Subcutaneous adipose tissue (tissue), 4 donors: ENCODE data around the gene RAG2. TPM values are rescaled to one million over a fixed set of nuclear protein-coding genes. Genes with fewer than 3 reads are reported as not detected.

Source experiments
- total RNA-seq, 4 donors: library from RNA; depleted of rRNA; stranded (reverse); fragments of >200 nt; gene quantifications; one replicate each; pipeline ENCODE4 v1.1.0, GENCODE V29; 2016
- TF ChIP-seq, protein P1 (sequence below): fragments of 450-650 bp; IDR thresholded peaks from one replicate; pipeline ENCODE4 v1.5.1; 2016; ENCODE audit warnings: low read depth, mild to moderate bottlenecking, control low read depth, antibody characterized with exemption, moderate library complexity

RAG2 gene
- total RNA-seq, 4 donors from 2014 or later = not detected

- TF ChIP-seq, protein P1, sequence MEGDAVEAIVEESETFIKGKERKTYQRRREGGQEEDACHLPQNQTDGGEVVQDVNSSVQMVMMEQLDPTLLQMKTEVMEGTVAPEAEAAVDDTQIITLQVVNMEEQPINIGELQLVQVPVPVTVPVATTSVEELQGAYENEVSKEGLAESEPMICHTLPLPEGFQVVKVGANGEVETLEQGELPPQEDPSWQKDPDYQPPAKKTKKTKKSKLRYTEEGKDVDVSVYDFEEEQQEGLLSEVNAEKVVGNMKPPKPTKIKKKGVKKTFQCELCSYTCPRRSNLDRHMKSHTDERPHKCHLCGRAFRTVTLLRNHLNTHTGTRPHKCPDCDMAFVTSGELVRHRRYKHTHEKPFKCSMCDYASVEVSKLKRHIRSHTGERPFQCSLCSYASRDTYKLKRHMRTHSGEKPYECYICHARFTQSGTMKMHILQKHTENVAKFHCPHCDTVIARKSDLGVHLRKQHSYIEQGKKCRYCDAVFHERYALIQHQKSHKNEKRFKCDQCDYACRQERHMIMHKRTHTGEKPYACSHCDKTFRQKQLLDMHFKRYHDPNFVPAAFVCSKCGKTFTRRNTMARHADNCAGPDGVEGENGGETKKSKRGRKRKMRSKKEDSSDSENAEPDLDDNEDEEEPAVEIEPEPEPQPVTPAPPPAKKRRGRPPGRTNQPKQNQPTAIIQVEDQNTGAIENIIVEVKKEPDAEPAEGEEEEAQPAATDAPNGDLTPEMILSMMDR = no peak
Observed at GRCh38 chr11:36627006-36627405, 29.0 kb upstream of the RAG2 start.

GRCh38 chr11:36623494-36623893, 25.5 kb upstream of the RAG2 start:
- TF ChIP-seq, protein P1 = no peak

DNA sequence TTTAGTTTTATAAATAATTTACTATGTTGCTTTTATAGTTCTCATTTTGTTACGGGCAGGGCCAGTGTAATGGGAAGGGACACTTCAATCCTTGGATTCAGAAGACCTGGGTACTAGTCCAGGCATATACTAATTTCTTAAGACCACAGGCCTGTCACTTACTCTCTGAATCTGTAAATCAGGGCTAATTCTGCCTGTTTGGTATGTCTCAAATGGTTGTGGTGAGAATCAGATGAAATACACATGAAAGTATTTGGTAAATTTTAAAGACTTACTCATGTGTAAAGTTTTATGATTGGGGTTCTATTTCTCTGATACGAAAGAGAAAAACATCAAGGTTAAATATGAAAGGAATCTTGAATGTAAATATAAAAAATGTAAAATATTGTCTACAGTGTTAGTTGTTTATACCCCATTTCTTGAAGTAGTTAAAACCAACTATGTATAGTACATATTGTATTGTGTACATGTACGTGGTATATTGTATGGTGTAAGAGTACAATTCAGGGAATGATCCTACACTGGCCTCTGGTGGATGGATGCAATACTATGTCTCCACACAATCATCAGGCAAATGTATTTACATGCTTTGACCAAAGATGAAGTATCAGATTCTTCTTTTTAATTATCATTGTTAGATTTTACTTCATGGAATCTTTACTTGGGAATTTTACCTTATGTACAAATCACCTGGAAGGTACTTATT, 24.5 kb upstream of the RAG2 start:
- TF ChIP-seq, protein P1 = no peak

GRCh38 chr11:36620246-36620645, 22.2 kb upstream of the RAG2 start:
- TF ChIP-seq, protein P1 = no peak

DNA sequence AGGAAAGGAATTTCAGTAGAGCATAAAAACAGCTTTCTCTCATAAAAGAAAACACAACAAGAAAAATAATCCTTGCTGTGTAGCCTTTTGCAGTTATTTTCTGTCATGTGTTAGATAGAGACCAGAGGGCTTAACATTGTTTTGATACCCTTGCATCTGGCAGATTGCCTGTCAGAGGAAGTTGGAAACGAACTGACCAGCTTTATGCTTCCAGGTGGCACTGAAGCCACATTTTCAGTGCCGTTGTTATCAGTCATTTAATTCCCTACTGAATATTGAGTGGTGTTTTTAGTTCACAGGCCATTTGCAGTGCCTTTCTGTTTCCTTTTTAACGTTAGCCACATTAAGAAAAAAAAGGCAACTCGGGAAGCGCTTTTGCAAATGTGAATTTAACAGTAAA, 21.5 kb upstream of the RAG2 start:
- TF ChIP-seq, protein P1 = no peak

- TF ChIP-seq, protein P1 = no peak
Observed at GRCh38 chr11:36618363-36619047, 20.5 kb upstream of the RAG2 start.

DNA sequence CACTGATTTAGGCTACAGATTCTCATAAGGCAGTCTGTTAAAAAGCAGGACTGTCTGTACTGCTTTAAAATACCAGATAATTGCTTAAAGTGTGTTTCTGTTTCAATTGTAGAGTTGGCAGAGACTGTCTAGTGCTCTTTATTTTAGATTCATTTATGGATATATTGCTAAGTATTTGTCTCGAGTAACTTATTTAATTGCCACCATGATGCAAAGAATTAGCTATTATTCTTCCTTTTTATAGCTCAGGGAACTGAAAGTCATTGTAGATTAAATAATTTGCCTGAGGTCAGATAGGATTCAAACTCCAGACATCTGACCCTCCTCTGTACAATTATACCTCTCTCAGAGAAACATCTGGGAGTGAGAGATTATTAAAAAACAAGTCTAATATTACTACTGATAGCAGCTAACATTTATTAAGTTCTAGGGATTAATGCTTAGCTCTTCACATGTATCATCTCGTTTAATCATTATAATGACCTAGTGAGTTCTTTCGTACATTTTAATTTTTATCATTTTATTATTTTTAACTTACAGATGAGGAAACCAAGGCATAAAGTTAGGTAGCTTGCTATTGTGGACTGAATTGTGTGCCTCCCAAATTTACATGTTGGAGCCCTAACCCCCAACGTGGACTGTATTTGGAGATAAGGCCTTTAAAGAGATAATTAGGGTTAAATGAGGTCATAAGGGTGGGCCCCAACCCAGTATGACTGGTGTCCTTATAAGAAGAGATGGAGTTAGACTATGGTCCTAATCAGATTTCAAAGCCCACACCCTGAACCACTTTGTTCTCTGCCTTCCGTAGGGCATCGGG, 19.7 kb upstream of the RAG2 start:
- TF ChIP-seq, protein P1 = no peak
